ENCODE measurements around the gene OR10W1. TPM values are rescaled to one million over a fixed set of nuclear protein-coding genes. Genes with fewer than 3 reads are reported as not detected.

The OR10W1 gene, protein sequence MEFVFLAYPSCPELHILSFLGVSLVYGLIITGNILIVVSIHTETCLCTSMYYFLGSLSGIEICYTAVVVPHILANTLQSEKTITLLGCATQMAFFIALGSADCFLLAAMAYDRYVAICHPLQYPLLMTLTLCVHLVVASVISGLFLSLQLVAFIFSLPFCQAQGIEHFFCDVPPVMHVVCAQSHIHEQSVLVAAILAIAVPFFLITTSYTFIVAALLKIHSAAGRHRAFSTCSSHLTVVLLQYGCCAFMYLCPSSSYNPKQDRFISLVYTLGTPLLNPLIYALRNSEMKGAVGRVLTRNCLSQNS
- not detected for total RNA-seq
- polyA plus RNA-seq (2013, experiment 1 of 2): not detected
- not detected for polyA plus RNA-seq (2013, experiment 2 of 2)
- long read RNA-seq, experiment 1: 0 reads
- long read RNA-seq, experiment 2: 0 reads
- long read RNA-seq, experiment 3: 0 reads
- long read RNA-seq, experiment 4: 0 reads

DNA sequence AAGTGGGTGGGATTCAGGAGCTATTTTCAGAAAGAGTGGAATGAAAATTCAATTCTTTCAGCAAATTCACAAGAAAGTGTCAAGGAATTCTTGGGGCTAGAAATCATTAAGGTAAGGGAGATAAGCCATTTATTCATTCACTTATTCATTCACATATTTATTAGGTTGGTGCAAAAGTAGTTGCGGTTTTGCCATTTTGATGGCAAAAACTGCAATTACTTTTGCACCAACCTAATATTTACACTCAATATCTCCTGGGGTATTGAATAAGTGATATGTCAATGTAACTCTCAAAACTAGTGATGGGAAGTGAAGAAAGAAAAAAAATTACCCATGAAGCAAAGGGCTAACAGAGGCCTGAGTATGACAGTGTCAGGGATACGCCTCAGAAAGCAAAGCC is at the start of gene OR10W1:
TSS of gene OR10W1 (minus strand) at position 119 of the 400 bp plus-strand sequence. CDS start 402 bp downstream, outside the sequence.
- Mint-ChIP-seq H3K27me3 (ENCODE audit: insufficient read depth) (no peaks in the 10 kb centered on the region), H3K4me3 (no peak within 1 kb of the TSS), H3K9me3 (peaks cover 4% of the 10 kb centered on the region), H3K36me3 (ENCODE audit: low read depth) (no peaks in the 10 kb centered on the region), H3K27ac (no peak within 1 kb of the TSS), H3K4me1 (no peaks in the 10 kb centered on the region)
- no peak for TF ChIP-seq CTCF (conservative IDR thresholded peaks at IDR 0.05)
- no peak within 1 kb of the TSS for H3K9ac ChIP-seq (ENCODE audit: extremely low read depth, low read length, poor library complexity, severe bottlenecking)
- no peaks in the 10 kb centered on the region for H3K27me3 ChIP-seq (ENCODE audit: control insufficient read depth, insufficient read depth, low read length, poor library complexity, severe bottlenecking)
- H3K36me3 ChIP-seq (ENCODE audit: control insufficient read depth, insufficient read depth, low read length): no peaks in the 10 kb centered on the region
- H3K9me3 ChIP-seq (ENCODE audit: control insufficient read depth, low read length): no peaks in the 10 kb centered on the region
- 90 to 100% methylated on average over 1 to 2 of the region's 2 CpGs for WGBS, 2 experiments (ENCODE audit: insufficient coverage in 1 of 2, insufficient read length in 1 of 2)
- H3K4me1 ChIP-seq (ENCODE audit: control insufficient read depth, insufficient read depth, low read length): no peaks in the 10 kb centered on the region
- no peak within 1 kb of the TSS for H3K27ac ChIP-seq (ENCODE audit: low read depth, low read length)
- DNase-seq: no peak
- H3K4me3 ChIP-seq (ENCODE audit: low read length): no peak within 1 kb of the TSS

DNA sequence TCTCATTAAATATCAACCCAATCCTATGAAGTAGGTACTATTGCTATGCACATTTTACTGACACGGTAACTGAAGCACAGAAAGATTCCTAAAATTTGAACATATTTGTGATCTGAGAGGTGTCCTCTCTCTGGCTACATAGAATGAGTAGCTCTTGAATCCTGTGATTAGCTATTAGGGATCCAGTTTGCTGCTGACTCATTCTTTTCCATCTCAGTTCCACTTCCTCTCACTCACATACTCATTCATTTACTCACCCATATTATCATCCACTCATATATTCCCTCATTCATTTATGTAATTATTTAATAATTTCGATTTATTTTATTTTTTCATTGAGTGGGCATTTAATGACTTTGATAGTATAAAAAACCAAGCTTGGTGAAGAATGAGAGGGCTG is 48.1 kb upstream of the OR10W1 start:
- H3K27ac Mint-ChIP-seq: no peak overlapping the region
- Histone ChIP-seq H3K27ac (ENCODE audit: low read depth, low read length) (no peak overlapping the region), H3K9me3 (ENCODE audit: control insufficient read depth, low read length) (peaks cover 4% of the 10 kb centered on the region), H3K9ac (ENCODE audit: extremely low read depth, low read length, poor library complexity, severe bottlenecking) (no peak overlapping the region), H3K4me3 (ENCODE audit: low read length) (no peak overlapping the region), H3K27me3 (ENCODE audit: control insufficient read depth, insufficient read depth, low read length, poor library complexity, severe bottlenecking) (no peaks in the 10 kb centered on the region), H3K4me1 (ENCODE audit: control insufficient read depth, insufficient read depth, low read length) (no peaks in the 10 kb centered on the region), H3K36me3 (ENCODE audit: control insufficient read depth, insufficient read depth, low read length) (no peaks in the 10 kb centered on the region)
- peaks cover 3% of the 10 kb centered on the region for H3K27me3 Mint-ChIP-seq (ENCODE audit: insufficient read depth)
- no peak for DNase-seq
- 91 to 100% methylated on average over 1 of the region's 2 CpGs for WGBS, 2 experiments (ENCODE audit: insufficient coverage in 1 of 2, insufficient read length in 1 of 2)
- peaks cover 20% of the 10 kb centered on the region for H3K9me3 Mint-ChIP-seq
- H3K4me3 Mint-ChIP-seq: no peak overlapping the region
- no peaks in the 10 kb centered on the region for H3K36me3 Mint-ChIP-seq (ENCODE audit: low read depth)
- TF ChIP-seq CTCF (conservative IDR thresholded peaks at IDR 0.05): no peak
- no peaks in the 10 kb centered on the region for H3K4me1 Mint-ChIP-seq

GRCh38 chr11:58301576-58301975 is 33.5 kb upstream of the OR10W1 start:
- no peaks in the 10 kb centered on the region for H3K27me3 ChIP-seq (ENCODE audit: control insufficient read depth, insufficient read depth, low read length, poor library complexity, severe bottlenecking)
- H3K4me3 ChIP-seq (ENCODE audit: low read length): no peak overlapping the region
- no peak overlapping the region for H3K4me3 Mint-ChIP-seq
- no peaks in the 10 kb centered on the region for H3K27me3 Mint-ChIP-seq (ENCODE audit: insufficient read depth)
- no peaks in the 10 kb centered on the region for H3K9me3 ChIP-seq (ENCODE audit: control insufficient read depth, low read length)
- H3K36me3 ChIP-seq (ENCODE audit: control insufficient read depth, insufficient read depth, low read length): no peaks in the 10 kb centered on the region
- no peak overlapping the region for H3K27ac ChIP-seq (ENCODE audit: low read depth, low read length)
- DNase-seq: no peak
- H3K4me1 ChIP-seq (ENCODE audit: control insufficient read depth, insufficient read depth, low read length): no peaks in the 10 kb centered on the region
- TF ChIP-seq CTCF (conservative IDR thresholded peaks at IDR 0.05): no peak
- H3K9me3 Mint-ChIP-seq: peaks cover 7% of the 10 kb centered on the region
- 92 to 95% methylated on average over 2 of the region's 2 CpGs for WGBS, 2 experiments (ENCODE audit: insufficient coverage in 1 of 2, insufficient read length in 1 of 2)
- H3K36me3 Mint-ChIP-seq (ENCODE audit: low read depth): no peaks in the 10 kb centered on the region
- H3K27ac Mint-ChIP-seq: no peak overlapping the region
- peaks cover 7% of the 10 kb centered on the region for H3K4me1 Mint-ChIP-seq
- H3K9ac ChIP-seq (ENCODE audit: extremely low read depth, low read length, poor library complexity, severe bottlenecking): no peak overlapping the region
